Measurements from ENCODE around the gene TMEM50B.

The TMEM50B gene

GRCh38 chr21:33437140-33437539 lies 42.6 kb downstream of the TMEM50B start:
- TF ChIP-seq TAF1 (IDR thresholded peaks at IDR 0.05; ENCODE audit: low read depth), result no peak
- no peak for TF ChIP-seq FOXM1 (IDR thresholded peaks at IDR 0.05; ENCODE audit: borderline replicate concordance, low read depth)
- no peak for TF ChIP-seq CREB1 (IDR thresholded peaks at IDR 0.05; ENCODE audit: low read depth)
- TF ChIP-seq EGR1 (IDR thresholded peaks at IDR 0.05), result no peak
- no peak for TF ChIP-seq USF1 (IDR thresholded peaks at IDR 0.05)
- no peak for TF ChIP-seq MAX (IDR thresholded peaks at IDR 0.05)
- no peak for TF ChIP-seq NFIC (IDR thresholded peaks at IDR 0.05)
- TF ChIP-seq ZBTB7A (IDR thresholded peaks at IDR 0.05; ENCODE audit: low read depth), result no peak
- no peak for TF ChIP-seq REST (IDR thresholded peaks at IDR 0.05; ENCODE audit: low read depth)

DNA sequence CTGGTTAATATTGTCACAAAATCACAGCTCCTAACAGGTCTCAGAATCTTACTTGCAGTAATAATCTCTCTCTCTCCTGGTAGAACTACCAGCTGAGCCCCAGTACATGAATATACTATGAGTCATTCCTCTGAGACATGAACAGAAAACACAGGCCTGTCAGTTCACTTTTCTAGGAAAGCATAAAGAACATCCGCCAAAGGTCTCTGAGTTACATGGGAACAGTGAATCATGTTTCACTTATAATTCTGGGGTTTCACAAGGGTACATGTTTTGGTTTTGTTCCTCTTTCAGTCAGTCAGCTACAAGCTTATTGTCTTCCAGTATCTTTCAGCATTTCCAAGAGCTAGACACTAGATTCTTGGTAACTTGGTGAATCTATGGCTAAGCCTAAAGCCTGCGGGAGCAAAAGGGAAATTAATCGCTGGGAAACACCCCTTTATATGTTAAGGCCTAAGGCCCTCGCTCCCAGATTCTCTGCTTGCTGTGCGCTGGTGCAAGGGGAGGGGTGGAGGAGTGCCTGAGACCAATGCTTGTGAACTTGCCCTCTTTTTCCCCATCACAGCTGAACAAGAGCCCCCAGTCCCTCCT lies 44.9 kb downstream of the TMEM50B start:
- TF ChIP-seq TCF12 (IDR thresholded peaks at IDR 0.05; ENCODE audit: low read depth) (no peak), FOXM1 (IDR thresholded peaks at IDR 0.05; ENCODE audit: borderline replicate concordance, low read depth) (no peak), USF1 (IDR thresholded peaks at IDR 0.05) (no peak), MAX (IDR thresholded peaks at IDR 0.05) (no peak), NFIC (IDR thresholded peaks at IDR 0.05) (no peak), REST (IDR thresholded peaks at IDR 0.05; ENCODE audit: low read depth) (no peak), ZBTB7A (IDR thresholded peaks at IDR 0.05; ENCODE audit: low read depth) (no peak), CREB1 (IDR thresholded peaks at IDR 0.05; ENCODE audit: low read depth) (no peak), EP300 (IDR thresholded peaks at IDR 0.05; ENCODE audit: borderline replicate concordance) (no peak), YY1 (IDR thresholded peaks at IDR 0.05; ENCODE audit: low read depth) (no peak), TEAD4 (IDR thresholded peaks at IDR 0.05) (no peak), RAD21 (IDR thresholded peaks at IDR 0.05; ENCODE audit: low read depth) (no peak), CEBPB (IDR thresholded peaks at IDR 0.05) (no peak), EGR1 (IDR thresholded peaks at IDR 0.05) (no peak)

DNA sequence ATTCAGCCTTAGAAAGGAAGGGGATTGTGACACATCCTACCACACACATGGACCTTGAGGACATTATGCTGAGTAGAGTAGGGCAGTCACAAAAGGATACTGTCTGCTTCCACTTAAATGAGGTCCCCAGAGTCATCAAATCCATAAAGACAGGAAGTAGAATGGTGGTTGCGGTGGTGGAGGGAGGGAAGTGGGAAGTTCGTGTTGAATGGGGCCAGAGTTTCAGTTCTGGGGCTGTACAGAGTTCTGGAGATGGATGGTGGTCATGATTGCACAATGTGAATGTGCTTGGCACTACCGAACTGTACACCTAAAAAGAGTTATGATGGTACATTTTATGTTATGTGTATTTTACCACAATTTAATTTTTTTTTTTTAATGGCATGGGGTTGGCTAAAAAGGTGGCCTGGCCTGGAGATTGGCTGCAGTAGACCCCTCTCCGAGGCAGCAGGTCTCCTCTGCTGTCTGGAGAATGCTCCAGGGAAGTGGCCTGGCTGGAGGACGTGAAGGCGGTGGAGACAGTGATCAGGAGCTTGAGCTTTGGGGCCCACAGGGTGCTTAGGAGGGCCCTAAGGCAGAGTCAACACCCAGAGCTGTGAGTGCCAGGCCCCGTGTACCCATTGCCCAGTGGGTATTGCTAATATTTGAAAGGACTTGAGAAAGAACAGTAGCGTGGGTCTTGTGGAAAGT lies 46.2 kb downstream of the TMEM50B start:
- TF ChIP-seq CEBPB (IDR thresholded peaks at IDR 0.05), result no peak
- TF ChIP-seq NFIC (IDR thresholded peaks at IDR 0.05), result no peak
- no peak for TF ChIP-seq ZBTB7A (IDR thresholded peaks at IDR 0.05; ENCODE audit: low read depth)
- no peak for TF ChIP-seq EGR1 (IDR thresholded peaks at IDR 0.05)
- no peak for TF ChIP-seq TEAD4 (IDR thresholded peaks at IDR 0.05)
- TF ChIP-seq FOXM1 (IDR thresholded peaks at IDR 0.05; ENCODE audit: borderline replicate concordance, low read depth), result no peak
- TF ChIP-seq TCF12 (IDR thresholded peaks at IDR 0.05; ENCODE audit: low read depth), result no peak
- TF ChIP-seq MAX (IDR thresholded peaks at IDR 0.05), result no peak
- TF ChIP-seq TAF1 (IDR thresholded peaks at IDR 0.05; ENCODE audit: low read depth), result no peak
- TF ChIP-seq RAD21 (IDR thresholded peaks at IDR 0.05; ENCODE audit: low read depth), result no peak
- TF ChIP-seq YY1 (IDR thresholded peaks at IDR 0.05; ENCODE audit: low read depth), result no peak
- no peak for TF ChIP-seq REST (IDR thresholded peaks at IDR 0.05; ENCODE audit: low read depth)
- TF ChIP-seq EP300 (IDR thresholded peaks at IDR 0.05; ENCODE audit: borderline replicate concordance), result no peak

GRCh38 chr21:33433001-33433400 lies 46.8 kb downstream of the TMEM50B start:
- TF ChIP-seq EP300 (IDR thresholded peaks at IDR 0.05; ENCODE audit: borderline replicate concordance), result no peak
- no peak for TF ChIP-seq NFIC (IDR thresholded peaks at IDR 0.05)
- TF ChIP-seq TAF1 (IDR thresholded peaks at IDR 0.05; ENCODE audit: low read depth), result no peak
- no peak for TF ChIP-seq RAD21 (IDR thresholded peaks at IDR 0.05; ENCODE audit: low read depth)
- no peak for TF ChIP-seq MAX (IDR thresholded peaks at IDR 0.05)
- no peak for TF ChIP-seq TEAD4 (IDR thresholded peaks at IDR 0.05)
- TF ChIP-seq USF1 (IDR thresholded peaks at IDR 0.05), result no peak

Data from Ishikawa (cell line).